Activated CD4-positive, alpha-beta T cell treated with anti-CD3 and anti-CD28 coated beads, Interleukin-2, amount 50 U/mL, for 1 hour (primary cell): ENCODE results near the gene TMEM198.

ENCODE experiments used
- DNase-seq: peaks from one replicate; pipeline ENCODE4 v3.0.0-alpha.2; 2020

Gene TMEM198

DNA sequence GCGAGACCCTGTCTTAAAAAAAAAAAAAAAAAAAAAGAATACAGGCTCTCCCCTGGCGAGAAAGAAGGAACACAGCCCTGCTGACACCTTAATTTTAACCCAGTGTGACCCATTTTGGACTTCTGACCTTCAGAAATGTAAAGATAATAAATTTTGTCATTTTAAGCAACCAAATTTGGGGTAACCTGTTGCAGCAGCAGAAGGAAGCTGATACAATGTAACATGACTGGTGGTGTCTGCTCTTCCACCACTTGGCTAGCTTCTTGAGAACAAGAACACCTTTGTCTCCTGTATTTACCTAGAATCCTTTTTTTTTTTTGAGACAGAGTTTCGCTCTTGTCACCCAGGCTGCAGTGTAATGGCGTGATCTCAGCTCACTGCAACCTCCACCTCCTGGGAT is 47.3 kb downstream of the TMEM198 start:
- DNase-seq, result no peak

DNA sequence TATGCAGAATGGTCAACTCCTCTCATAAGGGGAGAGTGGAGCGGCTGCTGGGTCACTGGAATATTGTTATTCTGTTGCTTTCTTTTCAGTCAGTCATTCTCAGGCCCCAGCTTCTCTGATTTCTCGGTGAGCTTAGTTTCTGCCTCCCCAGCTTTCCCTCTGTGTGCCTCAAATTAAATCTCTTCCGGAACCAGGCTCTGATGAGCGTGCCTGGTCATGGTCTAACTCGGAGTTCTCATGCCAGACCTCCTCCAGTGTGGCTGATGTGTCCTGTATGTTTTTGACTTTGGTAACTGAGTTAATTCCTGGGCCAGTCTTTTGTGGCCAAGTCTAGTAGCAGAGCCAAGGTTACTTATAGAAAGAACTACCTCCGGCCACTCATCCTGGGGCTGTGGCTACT is 48.9 kb downstream of the TMEM198 start:
- DNase-seq, result no peak

DNA sequence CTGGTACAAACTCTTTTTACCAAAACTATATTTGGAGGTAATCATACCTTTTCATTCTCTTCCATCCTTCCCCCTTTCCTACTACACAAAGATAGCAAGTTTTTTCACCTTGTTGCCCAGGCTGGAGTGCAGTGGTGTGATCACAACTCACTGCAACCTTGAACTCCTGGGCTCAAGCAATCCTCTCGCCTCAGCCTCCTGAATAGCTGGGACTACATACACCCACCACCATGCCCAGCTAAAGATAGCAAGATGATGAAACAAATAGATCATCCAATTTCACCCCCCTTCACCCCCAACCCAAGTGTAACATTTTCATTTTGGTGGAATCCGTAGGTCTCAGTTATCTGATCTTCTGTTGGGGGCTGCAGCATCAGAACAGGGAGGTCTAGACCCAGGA is 49.3 kb downstream of the TMEM198 start:
- no peak for DNase-seq

DNA sequence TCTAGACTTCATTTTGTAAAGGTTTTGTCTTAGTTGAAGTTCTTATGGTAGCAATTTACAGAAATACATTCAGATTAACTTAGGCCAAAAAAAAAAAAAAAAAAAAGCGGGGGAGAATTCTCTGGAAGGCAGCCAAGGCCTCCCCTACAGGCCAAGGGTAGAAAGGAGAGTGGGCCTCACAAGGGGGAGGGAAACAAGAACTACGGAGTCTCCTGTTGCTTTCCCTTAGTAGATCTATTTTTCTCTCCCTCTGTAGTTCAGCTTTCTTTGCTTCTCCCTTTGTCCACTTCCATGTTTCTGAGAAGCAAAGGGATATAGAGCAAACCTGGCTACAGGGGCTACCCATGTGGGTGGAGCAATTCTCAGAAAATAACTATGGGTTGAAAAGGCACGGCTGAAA is 51.4 kb downstream of the TMEM198 start:
- no peak for DNase-seq

- DNase-seq, result no peak
Measured at GRCh38 chr2:219596954-219597551, 53.2 kb downstream of the TMEM198 start.

GRCh38 chr2:219597552-219598307 is 53.9 kb downstream of the TMEM198 start, which contains the start of gene STK11IP:
Gene STK11IP, plus strand, starts transcription at chr2:219597857. Its CDS starts 263 bp downstream, at chr2:219598120.
- peak; percentile 85 for DNase-seq

- no peak for DNase-seq
Measured at GRCh38 chr2:219598308-219599078, 54.7 kb downstream of the TMEM198 start.
